Central memory CD4-positive, alpha-beta T cell (primary cell): ENCODE results near the gene FTO.
"Not testable (repeated sequence)": the region's sequence is repeated elsewhere in the genome, so short reads cannot be mapped to it uniquely, and the experiment has no call there.

Experiments used
- DNase-seq: peaks from one replicate; pipeline ENCODE4 v3.0.0; 2022

Gene FTO

GRCh38 chr16:53836142-53836541, 132.2 kb downstream of the FTO start:
- no peak for DNase-seq

- no peak for DNase-seq
Observed at GRCh38 chr16:53836680-53837079, 132.7 kb downstream of the FTO start.

- no peak for DNase-seq
Observed at GRCh38 chr16:53837426-53837825, 133.5 kb downstream of the FTO start.

GRCh38 chr16:53839150-53839549, 135.2 kb downstream of the FTO start:
- no peak for DNase-seq

- DNase-seq: no peak
Observed at GRCh38 chr16:53840456-53840855, 136.5 kb downstream of the FTO start.

- DNase-seq: no peak
Observed at GRCh38 chr16:53841884-53842283, 137.9 kb downstream of the FTO start.

- DNase-seq: no peak
Observed at GRCh38 chr16:53843084-53843483, 139.1 kb downstream of the FTO start.

- DNase-seq: no peak
Observed at GRCh38 chr16:53844804-53845203, 140.8 kb downstream of the FTO start.

GRCh38 chr16:53846549-53846948, 142.6 kb downstream of the FTO start:
- DNase-seq: not testable (repeated sequence)

GRCh38 chr16:53846971-53847370, 143.0 kb downstream of the FTO start:
- no peak for DNase-seq

- DNase-seq: no peak
Observed at GRCh38 chr16:53848277-53848942, 144.5 kb downstream of the FTO start.

GRCh38 chr16:53848950-53849349, 145.0 kb downstream of the FTO start:
- no peak for DNase-seq

- DNase-seq: no peak
Observed at GRCh38 chr16:53849585-53849984, 145.6 kb downstream of the FTO start.

GRCh38 chr16:53849994-53850393, 146.0 kb downstream of the FTO start:
- no peak for DNase-seq

- no peak for DNase-seq
Observed at GRCh38 chr16:53852678-53853077, 148.7 kb downstream of the FTO start.

GRCh38 chr16:53855056-53855455, 151.1 kb downstream of the FTO start:
- no peak for DNase-seq

GRCh38 chr16:53855511-53855910, 151.6 kb downstream of the FTO start:
- DNase-seq: no peak

GRCh38 chr16:53859995-53860540, 156.1 kb downstream of the FTO start:
- no peak for DNase-seq

GRCh38 chr16:53863861-53864260, 159.9 kb downstream of the FTO start:
- DNase-seq: no peak

- no peak for DNase-seq
Observed at GRCh38 chr16:53864819-53865493, 161.0 kb downstream of the FTO start.

- no peak for DNase-seq
Observed at GRCh38 chr16:53865494-53865863, 161.5 kb downstream of the FTO start.

- no peak for DNase-seq
Observed at GRCh38 chr16:53866520-53866919, 162.6 kb downstream of the FTO start.

- no peak for DNase-seq
Observed at GRCh38 chr16:53870831-53871230, 166.9 kb downstream of the FTO start.
